GM12891 (cell line): ENCODE data around the gene RRAGC.

ENCODE experiments used
- POLR2A ChIP-seq: IDR thresholded peaks from 2 replicates; pipeline ENCODE4 v1.6.1; 2011; ENCODE audit warnings: low read depth, low read length, control low read depth
- POLR2AphosphoS5 ChIP-seq: IDR thresholded peaks from 2 replicates; pipeline ENCODE4 v1.6.1; 2011; ENCODE audit warnings: low read depth, low read length, control low read depth

GRCh38 chr1:38839363-38839762 is 20.2 kb downstream of the RRAGC start:
- TF ChIP-seq POLR2AphosphoS5 (no peak), POLR2A (no peak)
